Gastroesophageal sphincter (tissue), 4 donors: ENCODE measurements around the gene PNLIPRP3. TPM values are rescaled to one million over a fixed set of nuclear protein-coding genes. Genes with fewer than 3 reads are reported as not detected.

ENCODE experiments used
- ATAC-seq: fragments of 150-250 bp; one replicate; pipeline ENCODE4 v1.9.1; 2016; ENCODE audit warnings: mild to moderate bottlenecking, moderate library complexity
- H3K27ac ChIP-seq, 4 donors: fragments of 200-600 bp; sonication (generic) in 3 of 4; 1 replicate in 3 of 4; 2 replicates in 1 of 4; pipeline ENCODE4 v1.5.1; 2016 to 2019
- H3K27me3 ChIP-seq: fragments of 200-600 bp; sonication (generic); one replicate; pipeline ENCODE4 v1.5.1; 2019
- H3K36me3 ChIP-seq, 2 donors: fragments of 200-600 bp; sonication (generic); one replicate each; pipeline ENCODE4 v1.5.1; 2019; ENCODE audit warnings: control low read depth in 1 of 2
- H3K4me1 ChIP-seq, 3 donors: fragments of 200-600 bp; sonication (generic); 1 replicate in 2 of 3; 2 replicates in 1 of 3; pipeline ENCODE4 v1.5.1; 2016 to 2019; ENCODE audit warnings: control low read depth in 2 of 3
- H3K4me3 ChIP-seq, 2 donors: fragments of 200-600 bp; sonication (generic); one replicate each; pipeline ENCODE4 v1.5.1; 2019; ENCODE audit warnings: mild to moderate bottlenecking in 1 of 2, moderate library complexity in 1 of 2
- H3K9me3 ChIP-seq, 3 donors: fragments of 200-600 bp; sonication (generic); one replicate each; pipeline ENCODE4 v1.5.1; 2017 to 2019; ENCODE audit warnings: control low read depth in 2 of 3
- EP300 ChIP-seq: sonication (generic); formaldehyde crosslinking; IDR thresholded peaks from one replicate; pipeline ENCODE4 v1.6.1; 2017; ENCODE audit warnings: antibody characterized with exemption, mild to moderate bottlenecking
- POLR2A ChIP-seq, 2 donors: fragments of 450-650 bp; IDR thresholded peaks; one replicate each; pipeline ENCODE4 v1.6.1; 2017; ENCODE audit warnings: antibody characterized with exemption in 2 of 2, mild to moderate bottlenecking in 2 of 2, moderate library complexity in 1 of 2
- POLR2AphosphoS5 ChIP-seq: sonication (generic); formaldehyde crosslinking; IDR thresholded peaks from one replicate; pipeline ENCODE4 v1.6.1; 2017; ENCODE audit warnings: antibody characterized with exemption
- WGBS, 2 donors: methylation state at CpG; one replicate each; pipeline ENCODE4 v1.1.5; 2018; ENCODE audit warnings: low coverage in 1 of 2; 5-methylcytosine and 5-hydroxymethylcytosine counted together
- total RNA-seq, 4 donors: library from RNA; depleted of rRNA; stranded (reverse); fragments of >200 nt; gene quantifications; one replicate each; pipeline ENCODE4 v1.1.0, GENCODE V29; 2016
- TF ChIP-seq, protein P1 (sequence below), 4 experiments: fragments of 200-600 bp in 2 of 4; fragments of 450-650 bp in 2 of 4; sonication (generic) in 1 of 4; IDR thresholded peaks; one replicate each; pipeline ENCODE4 v1.5.1; 2017 to 2019; ENCODE audit warnings: antibody characterized with exemption in 4 of 4, mild to moderate bottlenecking in 2 of 4, moderate library complexity in 2 of 4

The PNLIPRP3 gene
- total RNA-seq, 4 donors from 2014 or later: 0.30 TPM; not detected in 3

DNA sequence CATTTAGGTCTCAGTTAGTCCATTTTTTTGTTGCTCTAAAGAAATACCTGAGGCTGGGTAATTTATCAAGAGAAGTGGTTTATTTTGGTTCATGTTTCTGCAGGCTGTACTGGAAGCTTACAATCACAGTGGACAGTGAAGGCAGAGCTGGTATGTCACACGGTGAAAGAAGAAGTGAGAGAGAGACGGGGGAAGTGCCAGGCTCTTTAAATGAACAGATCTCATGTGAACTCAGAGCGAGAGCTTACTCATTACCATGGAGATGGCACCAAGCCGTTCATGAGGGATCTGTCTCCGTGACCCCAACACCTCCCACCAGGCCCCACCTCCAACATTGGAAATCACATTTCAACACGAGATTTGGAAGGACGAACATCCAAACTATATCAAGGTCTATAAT, 18.9 kb upstream of the PNLIPRP3 start:
- no peak overlapping the region for H3K4me3 ChIP-seq
- H3K4me1 ChIP-seq: no peaks in the 10 kb centered on the region
- H3K27ac ChIP-seq: no peak overlapping the region
- no peaks in the 10 kb centered on the region for H3K27me3 ChIP-seq
- 26 to 42% methylated on average over 5 to 7 of the region's 7 CpGs for WGBS, 2 donors
- TF ChIP-seq EP300: no peak
- TF ChIP-seq, protein P1, sequence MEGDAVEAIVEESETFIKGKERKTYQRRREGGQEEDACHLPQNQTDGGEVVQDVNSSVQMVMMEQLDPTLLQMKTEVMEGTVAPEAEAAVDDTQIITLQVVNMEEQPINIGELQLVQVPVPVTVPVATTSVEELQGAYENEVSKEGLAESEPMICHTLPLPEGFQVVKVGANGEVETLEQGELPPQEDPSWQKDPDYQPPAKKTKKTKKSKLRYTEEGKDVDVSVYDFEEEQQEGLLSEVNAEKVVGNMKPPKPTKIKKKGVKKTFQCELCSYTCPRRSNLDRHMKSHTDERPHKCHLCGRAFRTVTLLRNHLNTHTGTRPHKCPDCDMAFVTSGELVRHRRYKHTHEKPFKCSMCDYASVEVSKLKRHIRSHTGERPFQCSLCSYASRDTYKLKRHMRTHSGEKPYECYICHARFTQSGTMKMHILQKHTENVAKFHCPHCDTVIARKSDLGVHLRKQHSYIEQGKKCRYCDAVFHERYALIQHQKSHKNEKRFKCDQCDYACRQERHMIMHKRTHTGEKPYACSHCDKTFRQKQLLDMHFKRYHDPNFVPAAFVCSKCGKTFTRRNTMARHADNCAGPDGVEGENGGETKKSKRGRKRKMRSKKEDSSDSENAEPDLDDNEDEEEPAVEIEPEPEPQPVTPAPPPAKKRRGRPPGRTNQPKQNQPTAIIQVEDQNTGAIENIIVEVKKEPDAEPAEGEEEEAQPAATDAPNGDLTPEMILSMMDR (IDR thresholded peaks at IDR 0.05): no peak
- TF ChIP-seq POLR2A (IDR thresholded peaks at IDR 0.05): no peak
- TF ChIP-seq POLR2AphosphoS5: no peak
- ATAC-seq: no peak
- no peaks in the 10 kb centered on the region for H3K36me3 ChIP-seq
- no peaks in the 10 kb centered on the region for H3K9me3 ChIP-seq

DNA sequence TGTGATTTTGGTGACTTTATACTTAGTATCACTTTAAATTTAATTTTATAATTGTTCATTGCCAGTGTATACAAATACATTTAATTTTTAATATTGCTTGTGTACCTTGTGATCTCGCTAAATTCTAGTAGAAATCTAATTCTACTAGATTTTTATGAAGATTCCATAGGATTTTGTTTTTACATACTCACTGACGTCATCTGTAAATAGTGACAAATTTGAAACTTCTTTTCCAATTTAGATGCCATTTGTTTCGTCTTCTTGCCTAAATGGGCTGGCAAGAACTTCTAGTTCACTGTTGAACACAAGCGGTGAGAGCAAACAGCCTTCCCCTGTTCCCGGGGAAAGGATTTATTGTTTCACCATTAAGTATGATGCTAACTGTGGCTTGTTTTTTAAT, 17.3 kb upstream of the PNLIPRP3 start:
- H3K4me3 ChIP-seq: no peak overlapping the region
- no peak overlapping the region for H3K27ac ChIP-seq
- no peaks in the 10 kb centered on the region for H3K9me3 ChIP-seq
- H3K4me1 ChIP-seq: no peaks in the 10 kb centered on the region
- H3K27me3 ChIP-seq: no peaks in the 10 kb centered on the region
- H3K36me3 ChIP-seq: no peaks in the 10 kb centered on the region
- TF ChIP-seq POLR2A (IDR thresholded peaks at IDR 0.05) (no peak), EP300 (no peak), POLR2AphosphoS5 (no peak)
- TF ChIP-seq, protein P1 (IDR thresholded peaks at IDR 0.05): no peak
- no peak for ATAC-seq
- 69 to 81% methylated on average over 5 of the region's 5 CpGs for WGBS, 2 donors

DNA sequence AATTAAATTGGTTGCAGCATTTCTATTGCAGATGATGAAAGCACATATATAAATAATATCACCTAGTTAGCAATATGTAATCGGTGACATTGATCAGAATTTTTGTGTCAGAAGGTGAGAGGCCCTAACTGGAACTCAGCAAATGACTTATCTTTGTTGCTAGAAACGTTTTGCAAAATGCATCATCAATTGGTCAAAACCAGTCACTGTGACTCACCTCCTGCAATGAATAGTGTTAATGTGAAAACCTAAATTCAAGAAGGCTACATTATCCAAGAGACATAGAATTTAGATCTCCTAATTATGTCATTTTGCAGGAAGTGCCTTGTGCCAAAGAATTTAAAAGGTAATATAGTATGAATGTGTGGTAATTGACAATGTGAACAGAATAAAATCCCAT, 9.8 kb upstream of the PNLIPRP3 start:
- Histone ChIP-seq H3K9me3 (no peaks in the 10 kb centered on the region), H3K4me1 (no peaks in the 10 kb centered on the region), H3K36me3 (no peaks in the 10 kb centered on the region), H3K27me3 (no peaks in the 10 kb centered on the region), H3K27ac (no peak overlapping the region), H3K4me3 (no peak overlapping the region)
- ATAC-seq: no peak
- TF ChIP-seq POLR2AphosphoS5 (no peak), EP300 (no peak)
- 49 to 71% methylated on average over 2 of the region's 2 CpGs for WGBS, 2 donors

DNA sequence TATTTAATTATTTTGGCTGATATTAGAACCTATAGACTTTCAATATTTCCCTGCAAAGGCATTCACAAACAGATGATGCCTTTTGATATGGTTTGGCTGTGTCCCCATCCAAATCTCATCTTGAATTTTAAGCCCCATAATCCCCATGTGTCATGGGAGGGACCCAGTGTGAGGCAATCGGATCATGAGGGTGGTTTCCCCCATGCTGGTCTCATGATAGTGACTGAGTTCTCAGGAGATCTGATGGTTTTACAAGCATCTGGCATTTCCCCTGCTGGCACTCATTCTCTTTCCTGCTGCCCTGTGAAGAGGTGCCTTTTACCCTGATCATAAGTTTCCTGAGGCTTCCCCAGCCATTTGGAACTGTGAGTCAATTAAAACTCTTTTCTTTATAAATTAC, 9.3 kb upstream of the PNLIPRP3 start:
- ATAC-seq: no peak
- no peak overlapping the region for H3K4me3 ChIP-seq

DNA sequence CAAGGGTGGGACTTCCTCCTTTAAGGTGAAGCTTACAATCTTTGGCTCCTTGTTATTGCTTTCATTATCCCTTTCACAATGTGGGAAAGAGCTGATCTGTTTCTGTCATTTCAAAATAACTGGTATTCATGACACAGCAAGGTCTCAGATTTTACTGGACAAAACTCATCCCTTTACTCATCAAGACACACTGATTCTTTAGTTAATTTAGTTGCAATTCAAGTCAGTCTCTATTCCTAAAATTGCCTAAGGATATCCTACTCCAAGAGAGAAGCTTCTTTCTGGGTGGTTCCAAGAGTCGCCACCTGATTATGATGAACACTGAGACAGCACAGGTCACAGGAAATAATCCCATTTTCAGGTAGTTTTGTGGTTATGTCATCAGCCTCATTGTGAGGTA, 5.8 kb upstream of the PNLIPRP3 start:
- WGBS, 2 donors: 100% methylated on average over 1 of the region's 1 CpG
- Histone ChIP-seq H3K4me3 (no peak overlapping the region), H3K27me3 (no peaks in the 10 kb centered on the region), H3K4me1 (no peaks in the 10 kb centered on the region), H3K27ac (no peak overlapping the region), H3K36me3 (no peaks in the 10 kb centered on the region), H3K9me3 (no peaks in the 10 kb centered on the region)
- ATAC-seq: no peak
- TF ChIP-seq EP300 (no peak), POLR2AphosphoS5 (no peak), POLR2A (IDR thresholded peaks at IDR 0.05) (no peak)
- TF ChIP-seq, protein P1 (IDR thresholded peaks at IDR 0.05): no peak

More for the DNA sequence above, 9.3 kb upstream of the PNLIPRP3 start:
- no peak overlapping the region for H3K27ac ChIP-seq
- H3K36me3 ChIP-seq: no peaks in the 10 kb centered on the region
- no peak for TF ChIP-seq EP300
- no peak for TF ChIP-seq POLR2AphosphoS5
- no peak for TF ChIP-seq POLR2A (IDR thresholded peaks at IDR 0.05)
- TF ChIP-seq, protein P1 (IDR thresholded peaks at IDR 0.05): no peak
- H3K27me3 ChIP-seq: no peaks in the 10 kb centered on the region
- no peaks in the 10 kb centered on the region for H3K9me3 ChIP-seq
- H3K4me1 ChIP-seq: no peaks in the 10 kb centered on the region
- 60 to 78% methylated on average over 1 of the region's 1 CpG for WGBS, 2 donors
